ENCODE data around the gene SNRPD1. TPM values are rescaled to one million over a fixed set of nuclear protein-coding genes. Genes with fewer than 3 reads are reported as not detected.
A peak's percentile ranks its signal among the peaks of the same experiment; 100 is the strongest.
"Not testable (repeated sequence)": the region's sequence is repeated elsewhere in the genome, so short reads cannot be mapped to it uniquely, and the experiment has no call there.

SNRPD1 gene
- total and polyA plus RNA-seq, 4 experiments from 2014 or later = 24.4 to 85.3 (median 46.4) TPM

DNA sequence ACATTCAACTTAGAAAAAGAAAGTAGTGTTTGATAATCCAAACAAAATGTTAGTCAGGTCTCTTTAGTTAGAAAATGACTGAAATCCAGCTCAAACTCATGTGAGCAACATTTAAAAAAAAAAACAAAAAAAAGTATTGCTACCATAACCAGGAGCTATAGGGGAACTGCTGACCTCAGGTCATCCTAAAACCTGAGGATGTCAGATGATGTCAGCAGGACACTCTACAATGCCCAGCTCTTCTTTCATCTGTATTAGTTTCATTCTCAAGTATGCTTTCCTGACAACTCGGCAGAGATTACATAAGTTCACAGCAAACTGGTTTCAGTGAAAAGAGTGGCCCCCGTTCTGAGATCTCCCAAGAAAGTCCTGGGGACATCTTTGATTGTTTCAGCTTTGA is 7.4 kb upstream of the SNRPD1 start:
- intact Hi-C loops (cut with micrococcal nuclease) = no loop called here
- no peak for DNase-seq
- Histone ChIP-seq H3K27me3 (ENCODE audit: insufficient read depth, low read length) (no peaks in the 10 kb centered on the region), H3K36me3 (ENCODE audit: insufficient read depth, low read length) (no peaks in the 10 kb centered on the region), H3K9me3 (ENCODE audit: control insufficient read depth in 1 of 2, low read length in 2 of 2) (no peaks in the 10 kb centered on the region), H3K27ac (ENCODE audit: low read depth, low read length) (no peak overlapping the region), H3K4me1 (ENCODE audit: insufficient read depth, low read length) (peaks cover 6% of the 10 kb centered on the region), H3K4me3 (ENCODE audit: low read length in 2 of 2) (no peak overlapping the region)
- Mint-ChIP-seq H3K27ac (peak overlapping the region in 5 of 7 donors; percentile 25 to 76 (median 60)), H3K27me3 (no peaks in the 10 kb centered on the region), H3K4me1 (peaks cover 6 to 31% (median 8%) of the 10 kb centered on the region in 4 donors), H3K4me3 (no peak overlapping the region), H3K36me3 (peaks cover 0 to 6% of the 10 kb centered on the region in 2 donors), H3K9me3 (peaks cover 0 to 4% (median 0%) of the 10 kb centered on the region in 8 donors)
- ChIA-PET CTCF (ENCODE audit: partially characterized antibody) (interaction anchor here (2.0 kb wide), 1 partner anchor 8 kb away, joined by 5 read pairs; no protein-coding TSS in a partner anchor), POLR2A (ENCODE audit: partially characterized antibody) (no interaction called here)

DNA sequence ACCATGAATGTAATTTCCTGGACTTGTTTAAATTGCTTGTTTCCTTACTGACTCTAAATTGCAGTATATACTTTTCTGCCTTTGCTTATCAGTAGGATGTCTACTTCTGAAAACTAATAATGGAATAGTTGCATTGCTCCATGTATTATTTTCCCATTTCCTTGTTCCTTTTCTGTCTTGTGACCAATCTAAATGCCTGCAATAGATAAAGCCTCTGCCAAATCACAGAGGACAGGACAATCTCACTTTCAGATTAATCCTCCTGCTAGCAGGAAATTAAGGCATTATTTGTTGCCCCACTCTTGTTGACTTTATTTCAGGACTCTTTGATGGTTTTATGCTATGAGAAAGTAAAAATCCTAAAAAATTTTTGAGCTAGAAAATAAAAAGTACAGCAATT is 6.9 kb upstream of the SNRPD1 start:
- H3K27ac ChIP-seq (ENCODE audit: low read depth, low read length) = no peak overlapping the region
- H3K36me3 ChIP-seq (ENCODE audit: insufficient read depth, low read length) = no peaks in the 10 kb centered on the region
- Mint-ChIP-seq H3K27ac (peak overlapping the region in 4 of 7 donors; percentile 25 to 76 (median 58)), H3K9me3 (peaks cover 0 to 4% (median 0%) of the 10 kb centered on the region in 8 donors), H3K4me1 (peaks cover 4 to 26% (median 8%) of the 10 kb centered on the region in 4 donors), H3K27me3 (no peaks in the 10 kb centered on the region), H3K4me3 (no peak overlapping the region), H3K36me3 (peaks cover 0 to 5% of the 10 kb centered on the region in 2 donors)
- no peaks in the 10 kb centered on the region for H3K9me3 ChIP-seq (ENCODE audit: control insufficient read depth in 1 of 2, low read length in 2 of 2)
- POLR2A ChIA-PET (ENCODE audit: partially characterized antibody) = no interaction called here
- CTCF ChIA-PET (ENCODE audit: partially characterized antibody) = interaction anchor here (1.1 to 2.0 kb wide), 2 partner anchors 9 to 28 kb away, joined by 3 to 5 read pairs; no protein-coding TSS in a partner anchor
- no peak overlapping the region for H3K4me3 ChIP-seq (ENCODE audit: low read length in 2 of 2)
- no peak for DNase-seq
- peaks cover 6% of the 10 kb centered on the region for H3K4me1 ChIP-seq (ENCODE audit: insufficient read depth, low read length)
- intact Hi-C loops (cut with micrococcal nuclease) = no loop called here
- H3K27me3 ChIP-seq (ENCODE audit: insufficient read depth, low read length) = no peaks in the 10 kb centered on the region

DNA sequence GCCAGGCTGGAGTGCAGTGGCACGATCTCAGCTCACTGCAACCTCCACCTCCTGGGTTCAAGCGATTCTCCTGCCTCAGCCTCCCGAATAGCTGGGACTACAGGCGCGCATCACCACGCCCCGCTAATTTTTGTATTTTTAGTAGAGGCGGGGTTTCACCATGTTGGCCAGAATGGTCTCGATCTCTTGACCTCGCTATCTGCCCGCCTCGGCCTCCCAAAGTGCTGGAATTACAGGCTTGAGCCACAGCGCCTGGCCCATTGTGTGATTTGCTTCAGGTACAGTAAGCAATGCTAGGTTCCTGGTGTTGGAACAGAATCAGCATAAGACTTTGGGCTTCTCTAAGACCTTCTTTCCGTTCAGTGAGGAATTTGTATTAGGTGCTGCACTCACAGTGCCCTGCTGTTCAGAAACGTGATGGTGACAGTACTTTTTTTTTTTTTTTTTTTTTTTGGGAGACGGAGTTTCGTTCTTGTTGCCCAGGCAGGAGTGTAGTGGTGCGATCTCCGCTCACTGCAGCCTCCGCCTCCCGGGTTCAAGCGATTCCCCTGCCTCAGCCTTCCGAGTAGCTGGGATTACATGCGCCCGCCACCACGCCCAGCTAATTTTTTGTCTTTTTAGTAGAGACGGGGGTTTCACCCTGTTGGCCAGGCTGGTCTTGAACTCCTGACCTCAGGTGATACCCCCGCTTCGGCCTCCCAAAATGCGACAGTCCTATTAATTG is 551 bp upstream of the SNRPD1 start:
- POLR2A ChIA-PET (ENCODE audit: partially characterized antibody) = interaction anchor here (0.7 to 6.2 kb wide), 10 partner anchors 11 to 149 kb away, joined by 3 to 144 read pairs (median 6); partner anchors contain the start of genes ABHD3, ESCO1 and MIB1
- DNase-seq; H3K36me3 ChIP-seq (ENCODE audit: insufficient read depth, low read length); H3K9me3 ChIP-seq (ENCODE audit: control insufficient read depth in 1 of 2, low read length in 2 of 2); H3K27me3 Mint-ChIP-seq; H3K9me3 Mint-ChIP-seq; H3K27me3 ChIP-seq (ENCODE audit: insufficient read depth, low read length): not testable (repeated sequence)
- CTCF ChIA-PET (ENCODE audit: partially characterized antibody) = interaction anchor here (0.7 to 5.5 kb wide), 12 partner anchors 12 to 387 kb away, joined by 3 to 181 read pairs (median 5); partner anchors contain the start of genes ABHD3, ESCO1 and MIB1
- intact Hi-C loops (cut with micrococcal nuclease) = loop anchor here (1.0 kb wide), 3 partner anchors 11 to 129 kb away; partner anchors contain the start of genes ABHD3, ESCO1 and MIB1
- Mint-ChIP-seq H3K27ac (peak overlapping the region; percentile 97 to 100 (median 99)), H3K4me3 (peak overlapping the region; percentile 97 to 100 (median 99)), H3K4me1 (peaks cover 23 to 47% (median 32%) of the 10 kb centered on the region in 4 donors), H3K36me3 (peaks cover 12 to 18% of the 10 kb centered on the region in 2 donors)
- Histone ChIP-seq H3K4me1 (ENCODE audit: insufficient read depth, low read length) (peaks cover 36% of the 10 kb centered on the region), H3K27ac (ENCODE audit: low read depth, low read length) (peak overlapping the region; percentile 85), H3K4me3 (ENCODE audit: low read length in 2 of 2) (peak overlapping the region in 1 of 2 donors; percentile 97)

GRCh38 chr18:21621640-21622039 is 9.5 kb downstream of the SNRPD1 start:
- CTCF ChIA-PET (ENCODE audit: partially characterized antibody) = interaction anchor here (1.5 kb wide), 1 partner anchor 21 kb away, joined by 6 read pairs; the partner anchor contains the start of gene ESCO1
- DNase-seq; H3K4me3 Mint-ChIP-seq; H3K9me3 Mint-ChIP-seq; H3K27ac ChIP-seq (ENCODE audit: low read depth, low read length); H3K27me3 Mint-ChIP-seq; H3K9me3 ChIP-seq (ENCODE audit: control insufficient read depth in 1 of 2, low read length in 2 of 2); intact Hi-C loops (cut with micrococcal nuclease); H3K4me3 ChIP-seq (ENCODE audit: low read length in 2 of 2); H3K27me3 ChIP-seq (ENCODE audit: insufficient read depth, low read length): not testable (repeated sequence)
- Mint-ChIP-seq H3K27ac (peak overlapping the region in 1 of 7 donors; percentile 7), H3K36me3 (peaks cover 30 to 43% of the 10 kb centered on the region in 2 donors), H3K4me1 (peaks cover 13 to 22% (median 16%) of the 10 kb centered on the region in 4 donors)
- peaks cover 16% of the 10 kb centered on the region for H3K4me1 ChIP-seq (ENCODE audit: insufficient read depth, low read length)
- peaks cover 21% of the 10 kb centered on the region for H3K36me3 ChIP-seq (ENCODE audit: insufficient read depth, low read length)
- POLR2A ChIA-PET (ENCODE audit: partially characterized antibody) = interaction anchor here (0.8 kb wide), 1 partner anchor 21 kb away, joined by 4 read pairs; the partner anchor contains the start of gene ESCO1

GRCh38 chr18:21629089-21629832 is 17.1 kb downstream of the SNRPD1 start:
- H3K27ac ChIP-seq (ENCODE audit: low read depth, low read length) = no peak overlapping the region

DNA sequence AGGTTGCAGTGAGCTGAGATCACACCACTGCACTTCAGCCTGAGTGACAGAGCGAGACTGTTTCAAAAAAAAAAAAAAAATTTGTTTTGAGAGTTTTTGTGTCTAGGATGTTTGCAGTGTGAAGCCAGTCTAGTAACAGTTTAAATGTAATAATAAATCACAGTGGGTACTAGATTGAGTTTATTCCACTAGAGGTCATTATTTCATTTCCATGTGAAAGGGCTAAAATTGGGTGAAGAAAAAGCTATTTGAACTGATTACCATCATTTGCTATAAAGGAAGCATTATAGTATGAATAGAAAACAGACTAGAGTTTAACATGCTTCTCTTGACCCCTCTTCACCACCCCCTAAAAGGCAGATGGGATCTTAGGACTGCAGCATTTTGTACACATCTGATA is 20.3 kb downstream of the SNRPD1 start:
- no peaks in the 10 kb centered on the region for H3K27me3 ChIP-seq (ENCODE audit: insufficient read depth, low read length)
- H3K9me3 ChIP-seq (ENCODE audit: control insufficient read depth in 1 of 2, low read length in 2 of 2) = no peaks in the 10 kb centered on the region
- H3K9me3 Mint-ChIP-seq = no peaks in the 10 kb centered on the region
- POLR2A ChIA-PET (ENCODE audit: partially characterized antibody) = no interaction called here
- no peak overlapping the region for H3K27ac Mint-ChIP-seq
- CTCF ChIA-PET (ENCODE audit: partially characterized antibody) = interaction anchor here (0.6 to 1.5 kb wide), 6 partner anchors 10 to 218 kb away, joined by 3 to 4 read pairs (median 3); no protein-coding TSS in a partner anchor
- peaks cover 13% of the 10 kb centered on the region for H3K36me3 ChIP-seq (ENCODE audit: insufficient read depth, low read length)
- no peak overlapping the region for H3K27ac ChIP-seq (ENCODE audit: low read depth, low read length)
- intact Hi-C loops (cut with micrococcal nuclease) = no loop called here
- DNase-seq = peak in 1 of 5 donors; percentile 6
- H3K4me3 ChIP-seq (ENCODE audit: low read length in 2 of 2) = no peak overlapping the region
- H3K4me1 ChIP-seq (ENCODE audit: insufficient read depth, low read length) = peaks cover 16% of the 10 kb centered on the region
- no peaks in the 10 kb centered on the region for H3K27me3 Mint-ChIP-seq
- peaks cover 9 to 19% (median 15%) of the 10 kb centered on the region in 4 donors for H3K4me1 Mint-ChIP-seq
- no peak overlapping the region for H3K4me3 Mint-ChIP-seq
- H3K36me3 Mint-ChIP-seq = peaks cover 14 to 38% of the 10 kb centered on the region in 2 donors

More at GRCh38 chr18:21629089-21629832, 17.1 kb downstream of the SNRPD1 start:
- H3K27me3 Mint-ChIP-seq = no peaks in the 10 kb centered on the region
- H3K27ac Mint-ChIP-seq = peak overlapping the region; percentile 53 to 94 (median 77)
- Histone ChIP-seq H3K9me3 (ENCODE audit: control insufficient read depth in 1 of 2, low read length in 2 of 2) (no peaks in the 10 kb centered on the region), H3K4me3 (ENCODE audit: low read length in 2 of 2) (no peak overlapping the region), H3K36me3 (ENCODE audit: insufficient read depth, low read length) (peaks cover 19% of the 10 kb centered on the region), H3K27me3 (ENCODE audit: insufficient read depth, low read length) (no peaks in the 10 kb centered on the region), H3K4me1 (ENCODE audit: insufficient read depth, low read length) (peaks cover 16% of the 10 kb centered on the region)
- intact Hi-C loops (cut with micrococcal nuclease) = no loop called here
- H3K4me1 Mint-ChIP-seq = peaks cover 9 to 19% (median 15%) of the 10 kb centered on the region in 4 donors
- CTCF ChIA-PET (ENCODE audit: partially characterized antibody) = interaction anchor here (1.3 to 1.8 kb wide), 2 partner anchors 17 to 29 kb away, joined by 4 to 6 read pairs; partner anchors contain the start of genes ESCO1 and SNRPD1
- peaks cover 0 to 1% (median 0%) of the 10 kb centered on the region in 8 donors for H3K9me3 Mint-ChIP-seq
- H3K36me3 Mint-ChIP-seq = peaks cover 21 to 45% of the 10 kb centered on the region in 2 donors
- peak overlapping the region in 6 of 8 donors; percentile 14 to 50 (median 42) for H3K4me3 Mint-ChIP-seq
- no peak for DNase-seq
- POLR2A ChIA-PET (ENCODE audit: partially characterized antibody) = interaction anchor here (0.9 to 1.3 kb wide), 4 partner anchors 10 to 29 kb away, joined by 3 to 6 read pairs (median 6); partner anchors contain the start of genes ESCO1 and SNRPD1
